Transverse colon (tissue), 4 donors: ENCODE measurements around the gene INSL6.

ENCODE experiments used
- CTCF ChIP-seq, 5 experiments: fragments of 200-600 bp in 3 of 5; fragments of 450-650 bp in 2 of 5; sonication (generic) in 3 of 5; IDR thresholded peaks; 1 replicate in 2 of 5; 2 replicates in 3 of 5; pipeline ENCODE4 v1.5.1; 2016 to 2017; ENCODE audit warnings: antibody characterized with exemption in 5 of 5, inconsistent platforms in 3 of 5, mild to moderate bottlenecking in 2 of 5, moderate library complexity in 1 of 5
- EP300 ChIP-seq: sonication (generic); formaldehyde crosslinking; IDR thresholded peaks from one replicate; pipeline ENCODE4 v1.6.1; 2017; ENCODE audit warnings: antibody characterized with exemption, low read depth
- POLR2A ChIP-seq: fragments of 450-650 bp; IDR thresholded peaks from one replicate; pipeline ENCODE4 v1.6.1; 2016; ENCODE audit warnings: antibody characterized with exemption, mild to moderate bottlenecking, moderate library complexity
- POLR2AphosphoS5 ChIP-seq, 3 donors: sonication (generic); formaldehyde crosslinking; IDR thresholded peaks; one replicate each; pipeline ENCODE4 v1.6.1; 2016; ENCODE audit warnings: antibody characterized with exemption in 3 of 3

GRCh38 chr9:5184776-5185175 is 663 bp downstream of the INSL6 start:
- TF ChIP-seq EP300 = no peak
- no peak for TF ChIP-seq CTCF (IDR thresholded peaks at IDR 0.05)
- no peak for TF ChIP-seq POLR2A
- no peak for TF ChIP-seq POLR2AphosphoS5 (IDR thresholded peaks at IDR 0.05)
